PC-9 (cell line): ENCODE results near the gene HOXB6.

Source experiments
- EZH2 ChIP-seq: fragments of 200-600 bp; sonication (generic); IDR thresholded peaks from 2 replicates; pipeline ENCODE4 v1.8.0; 2017; ENCODE audit warnings: antibody characterized with exemption, low read depth
- TF ChIP-seq, protein P1 (sequence below): fragments of 200-600 bp; sonication (generic); conservative IDR thresholded peaks from 2 replicates; pipeline ENCODE4 v1.6.1; 2017; ENCODE audit warnings: mixed run types, antibody characterized with exemption, mild to moderate bottlenecking, moderate library complexity

DNA sequence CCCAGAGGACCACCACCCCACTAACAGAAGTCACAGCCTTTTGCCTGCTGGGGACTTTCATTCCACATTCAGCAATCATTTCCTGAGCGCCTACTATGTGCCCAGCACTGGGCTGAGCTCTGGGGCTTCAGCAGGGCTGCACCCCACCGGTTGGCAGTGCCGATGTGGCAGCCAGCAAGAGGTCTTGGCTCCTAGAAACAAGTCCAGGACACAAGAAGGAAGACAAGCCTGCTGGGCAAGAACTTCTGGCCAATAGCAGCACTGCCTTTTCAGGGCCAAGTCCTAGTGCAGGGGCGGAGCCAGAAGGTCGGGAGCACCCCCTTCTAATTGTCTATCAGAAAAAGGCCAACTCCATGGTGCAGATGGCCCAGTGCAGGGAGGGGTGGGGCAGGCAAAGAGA, 34.4 kb upstream of the HOXB6 start:
- no peak for TF ChIP-seq EZH2
- TF ChIP-seq, protein P1, sequence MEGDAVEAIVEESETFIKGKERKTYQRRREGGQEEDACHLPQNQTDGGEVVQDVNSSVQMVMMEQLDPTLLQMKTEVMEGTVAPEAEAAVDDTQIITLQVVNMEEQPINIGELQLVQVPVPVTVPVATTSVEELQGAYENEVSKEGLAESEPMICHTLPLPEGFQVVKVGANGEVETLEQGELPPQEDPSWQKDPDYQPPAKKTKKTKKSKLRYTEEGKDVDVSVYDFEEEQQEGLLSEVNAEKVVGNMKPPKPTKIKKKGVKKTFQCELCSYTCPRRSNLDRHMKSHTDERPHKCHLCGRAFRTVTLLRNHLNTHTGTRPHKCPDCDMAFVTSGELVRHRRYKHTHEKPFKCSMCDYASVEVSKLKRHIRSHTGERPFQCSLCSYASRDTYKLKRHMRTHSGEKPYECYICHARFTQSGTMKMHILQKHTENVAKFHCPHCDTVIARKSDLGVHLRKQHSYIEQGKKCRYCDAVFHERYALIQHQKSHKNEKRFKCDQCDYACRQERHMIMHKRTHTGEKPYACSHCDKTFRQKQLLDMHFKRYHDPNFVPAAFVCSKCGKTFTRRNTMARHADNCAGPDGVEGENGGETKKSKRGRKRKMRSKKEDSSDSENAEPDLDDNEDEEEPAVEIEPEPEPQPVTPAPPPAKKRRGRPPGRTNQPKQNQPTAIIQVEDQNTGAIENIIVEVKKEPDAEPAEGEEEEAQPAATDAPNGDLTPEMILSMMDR, result no peak
